NCI-H69 (cell line): Measurements from ENCODE around the gene CLMN.
"Not testable (repeated sequence)": the region's sequence is repeated elsewhere in the genome, so short reads cannot be mapped to it uniquely, and the experiment has no call there.

Experiments
- DNase-seq: peaks from one replicate; lab custom pipeline; 2025; lab: John Stamatoyannopoulos, UW

CLMN gene

DNA sequence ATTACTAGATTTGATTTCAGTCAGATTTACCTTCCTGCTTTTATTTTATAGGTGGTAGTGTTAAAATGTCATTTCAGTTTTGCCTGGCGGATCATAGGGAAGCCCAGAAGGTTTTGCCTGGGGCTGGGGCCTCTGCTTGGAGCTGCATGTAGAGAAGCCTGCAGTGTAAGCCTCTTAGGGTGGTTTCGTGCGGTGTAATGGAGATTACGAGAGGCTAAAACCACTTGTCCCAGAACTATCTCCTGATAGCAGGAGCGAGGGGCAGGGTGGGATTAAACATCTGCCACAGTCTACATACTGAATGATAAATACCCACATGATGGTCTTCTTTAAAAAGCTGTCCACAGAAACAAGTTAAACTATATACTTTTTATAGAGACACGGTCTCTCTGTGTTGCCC is 127.4 kb downstream of the CLMN start:
- no peak for DNase-seq

DNA sequence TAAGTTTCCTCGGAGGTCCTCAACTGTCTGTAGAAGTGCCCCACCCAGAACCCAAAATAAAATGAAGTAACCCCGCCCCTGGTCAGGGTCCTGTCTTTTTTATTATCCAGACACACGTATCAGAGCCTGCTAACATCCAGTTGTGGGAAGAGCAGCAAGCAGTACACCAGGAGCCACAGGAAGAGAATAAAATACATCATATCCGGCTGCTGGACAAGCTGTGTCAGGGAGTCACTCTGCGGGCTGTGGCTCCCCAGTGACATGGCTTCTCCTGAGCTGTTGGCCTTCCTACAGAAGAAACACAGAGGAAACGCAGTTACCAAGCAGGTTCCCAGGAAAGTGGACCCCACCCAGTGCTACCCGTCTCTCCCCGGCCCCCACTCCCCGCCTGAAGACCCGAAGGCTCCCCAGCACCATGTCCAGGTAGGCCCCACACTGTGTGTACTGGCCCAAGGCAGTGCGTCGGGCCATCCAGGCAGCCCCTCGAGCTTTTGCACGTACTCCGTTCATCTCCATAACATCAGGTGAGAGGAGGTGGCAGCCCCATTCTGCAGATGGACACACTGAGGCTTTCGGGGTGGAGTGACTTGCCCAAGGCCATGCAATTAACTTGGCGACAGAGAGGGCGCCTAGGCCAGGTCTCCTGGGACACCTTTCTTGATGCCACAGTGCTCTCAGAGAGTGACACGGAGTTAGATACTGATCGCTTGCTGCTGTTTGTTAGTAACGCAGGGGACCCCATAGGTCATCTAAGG is 128.1 kb downstream of the CLMN start:
- DNase-seq = no peak

DNA sequence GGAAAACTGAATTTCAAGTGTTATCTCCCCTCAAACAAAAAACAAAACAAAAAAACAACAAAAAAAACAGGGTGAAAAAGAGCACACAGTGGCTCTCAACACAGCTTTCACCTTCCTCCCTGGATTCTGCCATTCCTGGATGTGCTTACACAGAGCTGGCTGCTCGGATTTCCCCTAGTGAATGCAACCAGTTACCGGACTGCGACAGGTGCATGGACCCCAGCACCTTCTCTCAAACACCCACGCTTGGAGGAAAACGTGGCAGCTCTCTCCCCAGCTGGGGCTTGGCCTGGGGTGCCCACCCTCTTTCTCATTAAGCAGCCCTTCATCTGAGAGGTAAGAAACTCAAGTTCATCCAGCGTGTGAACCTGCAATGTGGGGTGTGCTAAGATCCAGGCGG is 128.9 kb downstream of the CLMN start:
- DNase-seq = no peak

DNA sequence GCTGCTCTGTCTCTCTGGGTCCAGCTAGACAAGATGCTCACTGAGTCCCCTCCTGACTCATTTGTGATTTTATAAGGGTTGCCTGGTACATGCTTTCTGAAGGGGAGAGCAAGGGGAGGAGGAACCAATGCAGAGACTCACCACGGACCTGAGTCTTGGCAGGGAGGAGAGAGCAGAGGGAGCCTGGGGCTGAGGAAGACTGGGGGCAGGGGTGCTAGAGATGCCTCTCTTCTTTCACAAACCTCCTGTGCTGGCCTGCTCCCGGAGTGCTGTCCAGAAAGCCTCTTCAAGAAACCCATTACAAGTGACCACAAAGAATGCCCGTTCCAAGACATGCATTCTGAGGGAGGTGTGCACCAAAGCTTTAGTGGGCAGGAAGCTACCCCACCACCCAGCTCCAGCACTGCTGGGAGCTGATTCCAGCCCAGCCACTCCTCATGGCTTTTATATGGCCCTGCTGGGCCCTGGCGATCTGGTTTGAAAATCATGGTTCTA is 129.3 kb downstream of the CLMN start:
- no peak for DNase-seq

DNA sequence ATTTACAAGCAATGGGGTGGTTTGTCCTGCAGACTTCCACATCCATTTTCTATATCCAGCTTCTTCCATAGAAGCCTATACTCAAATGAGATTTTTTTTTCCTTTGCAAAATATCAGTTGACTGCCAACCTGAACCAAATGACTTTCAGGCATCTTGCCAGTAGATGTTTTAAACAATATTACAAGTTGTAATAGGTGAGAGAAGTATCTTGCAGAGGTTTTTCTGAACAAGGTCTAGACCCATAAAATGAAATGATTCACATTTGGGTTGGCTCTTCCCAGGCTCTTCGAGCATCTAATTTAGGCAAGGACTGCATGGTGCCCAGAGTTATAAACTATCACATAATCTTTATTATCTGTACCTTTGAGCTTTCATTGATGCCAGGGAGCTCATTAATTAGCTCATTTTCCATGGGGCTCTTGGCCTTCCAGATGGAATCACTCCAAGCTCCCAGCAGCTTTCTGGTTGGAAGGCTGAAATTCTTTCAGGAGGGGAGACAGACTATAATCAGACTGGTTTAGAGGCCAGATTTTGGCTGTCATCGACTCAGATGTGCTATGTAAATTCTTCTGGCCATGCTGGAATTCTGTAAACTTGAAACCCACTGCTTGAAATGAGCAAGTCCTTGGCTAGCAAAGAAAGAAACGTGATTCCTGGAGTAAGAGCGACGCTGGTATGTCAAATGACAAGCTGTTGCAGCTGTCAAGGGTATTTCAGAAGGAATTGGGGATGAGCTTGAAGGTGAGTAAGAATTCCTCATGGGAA is 130.2 kb downstream of the CLMN start:
- DNase-seq = no peak

DNA sequence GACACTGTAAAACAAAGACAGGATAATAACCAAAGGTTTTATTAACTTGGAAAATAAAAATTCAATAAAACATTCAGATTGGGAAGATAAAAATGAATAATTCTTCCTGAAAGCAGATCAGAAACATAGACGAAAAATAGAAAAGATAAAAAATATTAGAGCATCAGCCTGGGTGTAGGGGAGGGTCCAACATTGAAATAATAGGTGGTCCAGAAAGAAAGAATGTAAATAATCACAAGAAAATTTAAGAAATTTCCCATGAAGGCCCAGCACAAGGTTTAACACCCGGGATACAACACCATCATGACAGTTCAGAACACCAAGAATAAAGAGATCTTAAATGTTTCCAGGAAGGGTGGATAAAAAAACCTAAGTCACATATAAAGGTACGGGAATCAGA is 131.3 kb downstream of the CLMN start:
- no peak for DNase-seq

DNA sequence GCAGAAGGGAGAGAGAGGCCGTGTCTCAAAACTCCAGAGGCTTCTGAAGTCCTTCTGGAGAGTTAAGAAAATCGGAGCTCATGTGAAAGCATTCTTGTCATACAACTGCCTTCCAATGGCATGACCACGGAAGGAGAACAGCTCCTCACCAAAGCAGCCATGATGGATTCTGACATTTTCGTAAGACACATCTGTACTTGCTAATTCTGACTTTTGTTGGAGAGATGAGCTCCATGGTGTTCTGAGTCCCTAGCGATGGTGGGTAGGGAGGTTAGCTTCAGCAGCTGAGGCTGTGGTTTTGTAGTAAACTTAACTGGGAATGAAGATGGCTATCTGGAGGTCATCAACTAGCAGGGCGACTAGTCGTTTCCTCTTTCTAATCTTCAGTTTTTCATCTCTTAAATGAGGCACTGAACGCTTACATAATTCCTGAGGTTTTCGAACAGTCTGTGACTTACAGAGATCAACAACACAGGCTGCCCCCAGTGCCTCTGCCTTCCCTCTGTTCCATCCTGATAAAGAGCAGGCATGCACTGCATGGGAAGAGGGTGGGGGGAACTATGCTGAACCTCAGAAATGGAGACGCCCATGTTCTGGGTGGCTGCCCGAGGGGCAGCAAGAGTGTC is 133.8 kb downstream of the CLMN start:
- no peak for DNase-seq

DNA sequence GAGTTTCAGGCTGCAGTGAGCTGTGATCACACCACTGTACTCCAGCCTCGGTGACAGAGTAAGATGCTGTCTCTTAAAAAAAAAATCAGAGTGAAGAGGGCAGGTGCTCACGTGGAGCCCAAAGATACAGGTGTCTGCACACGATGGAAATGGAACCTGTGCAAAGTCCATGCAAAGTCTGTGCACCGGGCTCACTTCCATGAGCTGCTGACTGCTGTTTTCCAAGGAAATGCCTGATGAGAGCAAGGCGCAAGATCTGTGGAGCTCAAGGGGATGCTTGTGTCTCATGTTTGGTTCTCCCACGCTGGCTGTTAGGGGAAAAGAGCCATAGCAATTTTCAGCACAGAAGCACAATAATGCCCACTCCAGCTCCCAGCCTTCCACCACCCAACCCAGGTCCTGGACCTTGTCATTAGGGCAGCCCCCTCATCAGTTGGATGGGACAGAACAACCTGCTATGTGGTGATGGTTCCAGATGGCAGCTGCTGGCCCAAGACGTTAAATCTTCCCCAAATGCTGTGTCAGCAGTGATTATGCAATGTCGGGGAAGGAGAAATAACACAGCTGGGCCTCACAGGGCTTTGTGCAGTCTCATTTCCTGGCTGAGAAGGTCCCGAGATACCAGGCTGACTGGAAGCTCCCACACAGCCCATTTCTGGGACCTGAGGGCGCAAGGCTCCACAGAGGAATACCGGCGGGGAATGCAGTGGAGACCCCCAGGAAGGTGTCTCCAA is 134.5 kb downstream of the CLMN start:
- DNase-seq = no peak

DNA sequence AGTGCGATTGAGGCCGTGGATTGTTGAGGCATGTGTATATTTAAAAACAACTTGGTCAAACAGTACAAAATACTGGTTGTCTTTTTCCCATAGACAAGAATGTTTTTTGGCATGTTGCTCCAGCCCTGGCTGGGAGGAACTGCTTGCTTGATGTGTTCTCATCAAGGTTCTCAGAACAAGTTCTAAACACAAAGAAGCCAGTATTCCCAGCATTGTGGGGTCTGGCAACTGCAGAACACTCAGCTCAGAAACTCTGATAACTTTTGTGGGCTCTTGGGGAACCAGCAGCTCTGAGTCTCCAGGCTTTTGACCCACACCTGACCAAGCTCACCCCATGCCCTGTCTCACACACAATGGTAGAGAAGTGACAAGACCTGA is 135.3 kb downstream of the CLMN start:
- DNase-seq = no peak

DNA sequence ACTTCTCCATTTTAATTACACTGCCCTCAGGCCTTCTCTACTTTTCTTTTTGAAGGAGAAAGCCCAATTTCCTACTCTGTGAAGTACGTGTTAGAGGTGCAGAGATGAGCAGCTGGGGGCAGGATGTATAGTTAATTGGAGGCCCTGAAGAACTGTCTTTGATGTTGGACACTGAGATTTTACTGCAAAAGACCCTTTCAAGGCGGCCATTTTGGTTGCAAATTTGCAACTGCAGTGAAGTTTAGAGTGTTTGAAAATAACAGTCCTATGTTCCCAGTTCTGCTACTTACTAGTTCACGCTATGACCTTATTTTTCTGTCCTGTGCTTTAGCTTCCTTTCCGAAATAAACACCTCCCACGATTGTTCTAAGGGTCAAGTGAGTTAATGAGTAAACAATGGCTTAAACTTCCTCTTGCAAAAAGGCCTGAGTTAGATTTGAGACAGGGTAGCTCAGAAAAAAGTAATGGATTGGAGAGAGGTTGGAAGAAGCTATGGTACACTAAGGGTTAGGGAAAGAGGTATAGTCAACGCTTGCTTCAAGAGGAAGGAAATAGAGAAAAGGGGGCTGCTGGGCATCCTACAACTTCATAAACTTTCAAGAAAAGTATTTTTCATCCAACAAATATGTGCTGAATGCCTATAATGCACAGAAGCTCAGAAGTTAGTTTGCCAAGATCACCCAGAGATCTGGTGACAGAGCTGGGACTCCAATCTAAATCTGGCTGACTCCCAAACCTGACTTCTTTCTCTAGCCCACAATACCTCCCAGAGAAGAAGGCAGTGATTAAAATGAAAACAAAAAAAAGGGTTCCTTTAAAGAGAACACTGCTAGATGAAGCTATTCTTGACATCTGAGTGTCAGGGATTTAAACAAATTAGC is 135.9 kb downstream of the CLMN start:
- DNase-seq = no peak

DNA sequence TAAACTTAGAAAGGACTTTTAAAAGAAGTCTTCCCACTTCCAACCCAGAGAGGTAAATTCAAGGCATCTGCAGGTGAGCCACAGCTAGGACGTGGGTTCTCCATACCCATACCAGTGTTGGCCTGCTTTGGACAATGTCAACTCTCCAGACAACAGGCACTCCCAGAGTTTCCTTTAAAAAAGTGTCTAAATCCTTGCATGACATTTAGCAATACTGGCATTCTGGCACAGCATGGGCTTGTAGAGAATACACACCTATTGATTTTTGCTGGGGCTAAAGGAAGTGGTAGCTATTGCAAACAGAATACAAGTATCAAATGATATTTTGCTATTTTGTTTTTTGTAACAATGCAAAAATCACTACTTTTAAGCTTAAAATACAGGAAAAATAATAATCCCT is 136.6 kb downstream of the CLMN start:
- no peak for DNase-seq

DNA sequence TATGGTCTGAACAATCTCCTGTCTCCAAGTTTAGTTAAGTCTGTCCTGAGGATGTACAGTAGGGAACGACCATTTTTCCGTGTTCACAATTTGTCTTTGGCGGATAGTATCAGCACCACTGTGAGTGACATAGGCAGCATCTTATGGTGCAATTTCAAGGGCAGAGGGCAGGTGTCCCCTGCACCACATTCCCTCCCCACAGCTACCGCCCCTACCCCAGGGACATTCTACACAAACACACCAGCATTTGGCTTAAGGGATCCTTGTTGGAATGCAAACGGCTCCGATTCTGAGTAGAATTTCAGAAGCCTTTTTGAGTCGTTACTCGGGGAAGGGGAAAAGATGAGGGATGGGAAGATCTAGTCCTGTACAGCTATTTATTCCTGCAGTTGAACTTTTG is 137.3 kb downstream of the CLMN start:
- no peak for DNase-seq

DNA sequence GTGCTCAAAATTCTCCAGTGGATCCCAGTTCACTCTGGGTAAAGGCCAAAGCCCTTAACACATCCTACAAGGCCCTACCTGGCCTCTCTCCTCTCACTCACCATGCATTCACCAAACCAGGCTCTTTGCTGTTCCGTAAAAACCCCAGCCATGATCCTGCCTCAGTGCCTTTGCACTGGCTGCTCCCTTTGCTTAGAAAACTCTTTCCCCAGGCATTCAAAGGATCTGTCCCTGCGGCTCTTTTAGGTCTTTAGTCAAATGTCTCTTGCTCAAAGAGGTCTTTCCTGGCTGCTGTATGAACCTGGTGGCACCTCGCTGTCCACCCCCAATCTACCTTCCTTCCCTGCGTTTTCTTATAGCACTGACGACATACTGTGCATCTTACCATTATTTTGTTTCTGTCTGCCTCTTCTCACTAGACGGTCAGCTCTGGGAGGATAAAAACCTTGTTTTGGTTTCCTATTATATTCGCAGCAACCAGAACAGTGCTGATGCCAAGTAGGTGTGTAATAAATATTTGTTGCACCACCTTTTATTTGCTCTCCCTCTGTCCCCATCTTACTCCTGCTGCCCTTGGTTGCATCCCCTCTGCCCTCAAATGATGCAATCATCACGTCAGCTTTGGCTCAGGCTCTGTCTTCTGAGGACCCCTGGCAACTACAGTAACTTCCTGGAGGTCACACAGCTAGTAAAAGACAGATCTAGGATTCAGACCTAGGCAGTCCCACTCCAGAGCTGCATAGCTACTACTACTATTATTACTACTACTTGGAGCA is 138.6 kb downstream of the CLMN start:
- no peak for DNase-seq

DNA sequence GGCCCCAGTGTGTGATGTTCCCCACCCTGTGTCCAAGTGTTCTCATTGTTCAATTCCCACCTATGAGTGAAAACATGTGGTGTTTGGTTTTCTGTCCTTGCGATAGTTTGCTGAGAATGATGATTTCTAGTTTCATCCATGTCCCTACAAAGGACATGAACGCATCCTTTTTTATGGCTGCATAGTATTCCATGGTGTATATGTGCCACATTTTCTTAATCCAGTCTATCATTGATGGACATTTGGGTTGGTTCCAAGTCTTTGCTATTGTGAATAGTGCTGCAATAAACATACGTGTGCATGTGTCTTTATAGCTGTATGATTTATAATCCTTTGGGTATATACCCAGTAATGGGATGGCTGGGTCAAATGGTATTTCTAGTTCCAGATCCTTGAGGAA is 144.0 kb downstream of the CLMN start:
- not testable (repeated sequence) for DNase-seq

DNA sequence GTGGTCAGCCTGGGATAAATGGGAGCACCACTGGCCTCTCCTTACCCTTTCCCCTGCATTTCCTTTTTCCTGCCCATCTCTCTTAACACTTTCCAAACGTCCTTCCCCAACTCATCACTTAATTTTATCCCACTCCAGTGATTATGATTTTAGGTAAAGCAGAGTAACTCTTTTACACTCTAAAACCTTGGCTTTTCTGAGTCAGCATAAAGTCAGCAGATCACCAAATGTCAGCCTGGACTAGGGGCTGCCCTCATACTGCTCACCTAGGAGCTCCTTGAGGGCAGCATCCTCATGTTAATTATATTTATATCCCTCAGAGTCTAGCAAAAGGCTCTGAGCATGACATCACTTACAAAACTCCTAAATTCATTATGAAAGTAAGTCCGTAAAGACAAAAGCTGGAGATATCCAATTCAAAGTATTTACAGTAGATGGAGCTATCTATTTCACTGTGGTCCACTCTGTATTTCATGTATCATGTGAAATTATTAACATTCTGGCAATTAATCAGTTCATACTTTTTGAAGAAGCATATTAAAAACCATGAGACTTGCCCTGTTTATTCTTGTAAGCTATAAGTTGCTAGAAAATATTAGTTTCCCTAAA is 145.4 kb downstream of the CLMN start:
- DNase-seq = no peak

DNA sequence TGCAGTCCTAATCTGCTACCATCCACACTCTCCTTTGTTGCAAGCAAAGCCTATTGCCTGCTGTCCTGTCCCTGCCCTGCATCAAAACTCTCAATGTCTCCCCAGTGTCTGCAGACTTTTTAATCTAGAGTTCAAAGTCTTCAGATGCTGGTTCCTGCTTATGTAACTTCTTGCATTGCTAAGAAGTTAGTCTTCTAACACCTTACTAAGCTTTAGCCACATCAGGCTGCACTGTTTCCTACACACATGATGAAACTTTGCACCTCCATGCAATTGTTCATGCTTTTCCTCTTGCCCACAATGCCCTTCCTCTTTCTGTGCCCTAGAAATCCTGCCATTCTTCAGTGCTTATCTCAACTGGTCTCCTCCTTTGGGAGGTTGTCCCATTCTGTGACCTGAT is 146.2 kb downstream of the CLMN start:
- no peak for DNase-seq

DNA sequence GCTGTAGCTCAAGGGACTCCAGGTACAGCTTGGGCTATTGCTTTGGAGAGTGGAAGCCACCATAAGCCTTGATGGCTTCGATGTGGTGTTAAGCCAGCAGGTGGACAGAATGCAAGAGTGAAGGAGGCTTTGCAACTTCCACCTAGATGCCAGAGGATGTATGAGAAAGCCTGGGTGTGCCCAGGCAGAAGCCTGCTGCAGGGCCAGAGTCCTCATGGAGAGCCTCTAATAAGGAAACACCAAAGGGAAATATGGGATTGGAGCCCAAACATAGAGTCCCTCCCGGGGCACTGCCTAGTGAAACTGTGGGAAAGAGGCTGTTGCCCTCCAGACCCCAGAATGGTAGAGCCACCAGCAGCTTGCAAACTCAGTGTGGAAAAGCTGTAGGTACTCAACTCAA is 152.5 kb downstream of the CLMN start:
- no peak for DNase-seq

DNA sequence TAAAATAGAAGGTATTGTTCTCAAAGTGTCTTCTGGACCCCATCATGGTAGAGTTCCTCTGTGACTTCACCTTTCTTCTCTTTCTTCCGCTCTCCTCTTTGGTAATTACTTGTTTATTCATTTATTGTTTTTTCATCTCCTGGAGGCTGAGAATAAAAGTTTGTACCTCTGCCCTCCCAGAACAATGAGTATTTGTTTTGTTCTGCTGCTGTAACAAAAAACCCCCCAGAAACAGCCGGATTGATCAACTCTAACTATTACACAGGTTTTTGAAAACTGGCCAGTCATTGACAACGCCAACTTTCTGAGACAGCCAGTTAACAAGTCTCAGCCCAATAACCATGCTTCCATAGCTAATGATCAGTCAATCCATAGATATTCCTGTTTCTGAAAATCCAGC is 154.2 kb downstream of the CLMN start:
- no peak for DNase-seq

DNA sequence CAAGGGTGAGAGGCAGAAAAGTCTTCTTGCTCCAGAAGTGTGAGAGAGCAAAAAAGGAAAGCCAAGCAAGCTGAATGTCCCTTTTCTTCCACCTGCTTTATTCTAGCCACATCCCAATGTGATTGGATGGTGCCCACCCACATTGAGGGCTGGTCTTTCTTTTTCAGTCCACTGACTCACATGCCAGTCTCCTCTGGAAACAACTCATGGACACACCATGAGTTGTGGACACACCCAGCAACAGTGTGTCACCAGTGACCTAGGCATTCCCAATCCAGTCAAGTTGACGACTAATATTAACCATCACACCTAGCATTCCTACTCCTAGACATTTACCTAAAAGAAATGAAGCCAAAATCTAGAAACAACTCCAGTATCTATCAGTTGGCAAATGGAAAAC is 155.2 kb downstream of the CLMN start:
- DNase-seq = no peak

DNA sequence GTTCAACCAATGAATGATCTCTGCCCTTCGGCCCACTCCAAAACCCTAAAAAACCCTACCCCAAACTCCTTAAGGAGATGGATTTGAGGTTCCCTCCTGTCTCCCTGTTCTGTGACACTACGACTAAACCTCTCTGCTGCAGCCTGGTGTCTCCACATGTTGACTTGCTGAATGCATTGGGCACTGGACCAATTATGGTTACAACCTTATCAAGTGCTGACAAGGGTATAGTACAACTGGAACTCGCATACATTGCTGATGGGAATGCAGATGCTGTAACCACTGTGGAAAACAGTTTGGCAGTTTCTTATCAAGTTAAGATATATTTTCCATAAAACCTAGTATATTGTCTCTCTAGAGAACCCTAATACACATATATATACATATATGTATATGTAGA is 156.0 kb downstream of the CLMN start:
- no peak for DNase-seq
